GM23248 (cell line): ENCODE measurements around the gene CREB5. TPM values are rescaled to one million over a fixed set of nuclear protein-coding genes. Genes with fewer than 3 reads are reported as not detected.
A peak's percentile ranks its signal among the peaks of the same experiment; 100 is the strongest.

ENCODE experiments used
- DNase-seq: peaks from one replicate; pipeline ENCODE4 v3.0.0-alpha.2; 2015
- H2AFZ ChIP-seq: fragments of 200-600 bp; sonication (generic); 2 replicates; pipeline ENCODE4 v1.6.1; 2016; ENCODE audit warnings: antibody characterized with exemption
- H3F3A ChIP-seq: fragments of 200-600 bp; sonication (generic); 2 replicates; pipeline ENCODE4 v1.6.1; 2016; ENCODE audit warnings: mild to moderate bottlenecking, antibody characterized with exemption, mixed run types; ENCODE audit not compliant: insufficient read depth
- H3K27ac ChIP-seq: fragments of 200-600 bp; sonication (generic); 2 replicates; pipeline ENCODE4 v1.5.1; 2016; ENCODE audit warnings: mild to moderate bottlenecking
- H3K27me3 ChIP-seq: fragments of 200-600 bp; sonication (generic); replicated peaks from 2 replicates; pipeline ENCODE4 v1.6.1; 2016; ENCODE audit warnings: mild to moderate bottlenecking; ENCODE audit not compliant: insufficient read depth
- H3K36me3 ChIP-seq: fragments of 200-600 bp; sonication (generic); 2 replicates; pipeline ENCODE4 v1.6.1; 2016; ENCODE audit warnings: low read depth, mild to moderate bottlenecking
- H3K4me1 ChIP-seq: fragments of 200-600 bp; sonication (generic); 2 replicates; pipeline ENCODE4 v1.6.1; 2016; ENCODE audit warnings: mild to moderate bottlenecking; ENCODE audit not compliant: insufficient read depth
- H3K4me2 ChIP-seq: fragments of 200-600 bp; sonication (generic); one replicate; pipeline ENCODE4 v1.6.1; 2016; ENCODE audit warnings: mild to moderate bottlenecking; ENCODE audit not compliant: unreplicated experiment
- H3K4me3 ChIP-seq: fragments of 200-600 bp; sonication (generic); 2 replicates; pipeline ENCODE4 v1.5.1; 2016; ENCODE audit warnings: mild to moderate bottlenecking
- H3K79me2 ChIP-seq: fragments of 200-600 bp; sonication (generic); 2 replicates; pipeline ENCODE4 v1.6.1; 2016; ENCODE audit warnings: mild to moderate bottlenecking; ENCODE audit not compliant: insufficient read depth
- H3K9ac ChIP-seq: fragments of 200-600 bp; sonication (generic); 2 replicates; pipeline ENCODE4 v1.6.1; 2016; ENCODE audit warnings: mild to moderate bottlenecking
- H3K9me2 ChIP-seq: fragments of 200-600 bp; sonication (generic); 2 replicates; pipeline ENCODE4 v1.6.1; 2016; ENCODE audit warnings: mixed run types, mild to moderate bottlenecking, moderate library complexity; ENCODE audit not compliant: insufficient read depth
- H3K9me3 ChIP-seq: fragments of 200-600 bp; sonication (generic); one replicate; pipeline ENCODE4 v1.6.1; 2017; ENCODE audit warnings: low read depth
- H4K20me1 ChIP-seq: fragments of 200-600 bp; sonication (generic); 2 replicates; pipeline ENCODE4 v1.6.0; 2016; ENCODE audit not compliant: insufficient read depth
- EZH2 ChIP-seq: fragments of 200-600 bp; sonication (generic); IDR thresholded peaks from 2 replicates; pipeline ENCODE4 v1.6.1; 2018; ENCODE audit warnings: antibody characterized with exemption, mild to moderate bottlenecking; ENCODE audit not compliant: insufficient read depth, poor library complexity, severe bottlenecking
- EZH2phosphoT487 ChIP-seq: fragments of 200-600 bp; sonication (generic); IDR thresholded peaks from 2 replicates; pipeline ENCODE4 v1.6.1; 2018; ENCODE audit warnings: antibody characterized with exemption, moderate library complexity, mild to moderate bottlenecking, low read depth; ENCODE audit not compliant: insufficient read depth
- WGBS, 2 experiments: methylation state at CpG; one replicate each; pipeline ENCODE4 v1.1.6; 2015 to 2017; ENCODE audit warnings: low lambda C conversion rate in 2 of 2, low coverage in 1 of 2; ENCODE audit errors: missing lambda C conversion rate in 2 of 2; 5-methylcytosine and 5-hydroxymethylcytosine counted together
- in situ Hi-C: fragments of 300-500 bp; cut with MboI; formaldehyde crosslinking; loops from 2 replicates; pipeline ENCODE4 v1.15.0; 2020
- polyA plus RNA-seq: library from polyadenylated mRNA; unstranded; fragments of >200 nt; fragmentation: Nextera tagmentation; extraction: Ambion mirVana; gene quantifications from 2 replicates; pipeline ENCODE4 v1.2.1, GENCODE V29; 2016
- total RNA-seq: library from RNA; depleted of rRNA; stranded (reverse); fragments of >200 nt; shearing (Covaris generic); gene quantifications from 2 replicates; pipeline ENCODE4 v1.2.3, GENCODE V29; 2014

CREB5 gene
- total and polyA plus RNA-seq, 2 experiments from 2014 or later = 13.6 to 19.2 TPM

GRCh38 chr7:28573651-28574301 is 161.5 kb downstream of the CREB5 start:
- H3K4me1 ChIP-seq = peaks cover 46% of the 10 kb centered on the region
- H3K27ac ChIP-seq = peak overlapping the region; percentile 53
- H4K20me1 ChIP-seq = no peaks in the 10 kb centered on the region
- no peaks in the 10 kb centered on the region for H3K79me2 ChIP-seq
- no peaks in the 10 kb centered on the region for H3K36me3 ChIP-seq
- no peak overlapping the region for H2AFZ ChIP-seq
- H3K9ac ChIP-seq = no peak overlapping the region
- in situ Hi-C loops = no loop called here
- H3K27me3 ChIP-seq = no peaks in the 10 kb centered on the region
- H3F3A ChIP-seq = peaks cover 16% of the 10 kb centered on the region
- TF ChIP-seq EZH2phosphoT487 (no peak), EZH2 (no peak)
- no peak overlapping the region for H3K4me2 ChIP-seq
- no peaks in the 10 kb centered on the region for H3K9me3 ChIP-seq
- peak; percentile 71 for DNase-seq
- H3K4me3 ChIP-seq = no peak overlapping the region
- H3K9me2 ChIP-seq = 0 out of 2 replicates have a peak, but pooled peaks cover 3% of the 10 kb centered on the region
- 64% methylated on average over 6 of the region's 6 CpGs for WGBS, 2 experiments

- Histone ChIP-seq H3K4me2 (no peak overlapping the region), H3K9ac (no peak overlapping the region), H3K9me2 (peaks cover 1% of the 10 kb centered on the region; the same call in 1 of the 2 replicates), H3K79me2 (no peaks in the 10 kb centered on the region), H3F3A (peaks cover 16% of the 10 kb centered on the region), H2AFZ (no peak overlapping the region), H3K9me3 (no peaks in the 10 kb centered on the region), H4K20me1 (no peaks in the 10 kb centered on the region), H3K36me3 (no peaks in the 10 kb centered on the region), H3K4me1 (peaks cover 45% of the 10 kb centered on the region), H3K4me3 (no peak overlapping the region), H3K27me3 (no peaks in the 10 kb centered on the region), H3K27ac (no peak overlapping the region)
- in situ Hi-C loops = no loop called here
- WGBS, 2 experiments = 61 to 64% methylated on average over 5 of the region's 5 CpGs
- peak; percentile 51 for DNase-seq
- TF ChIP-seq EZH2phosphoT487 (no peak), EZH2 (no peak)
These were observed 162.9 kb downstream of the CREB5 start for GRCh38 chr7:28575241-28575643.

- no peak for TF ChIP-seq EZH2phosphoT487
- TF ChIP-seq EZH2 = no peak
- Histone ChIP-seq H3F3A (peaks cover 16% of the 10 kb centered on the region), H2AFZ (no peak overlapping the region), H3K79me2 (no peaks in the 10 kb centered on the region), H3K9me2 (no peaks in the 10 kb centered on the region; the same call in 1 of the 2 replicates), H3K4me2 (no peak overlapping the region), H3K9me3 (no peaks in the 10 kb centered on the region), H3K36me3 (no peaks in the 10 kb centered on the region), H4K20me1 (no peaks in the 10 kb centered on the region), H3K27ac (no peak overlapping the region), H3K4me3 (no peak overlapping the region), H3K9ac (no peak overlapping the region), H3K4me1 (peaks cover 31% of the 10 kb centered on the region), H3K27me3 (no peaks in the 10 kb centered on the region)
- DNase-seq = no peak
- in situ Hi-C loops = no loop called here
These were observed 164.3 kb downstream of the CREB5 start for GRCh38 chr7:28576656-28577055.

GRCh38 chr7:28579571-28579970 is 167.3 kb downstream of the CREB5 start:
- TF ChIP-seq EZH2 (no peak), EZH2phosphoT487 (no peak)
- Histone ChIP-seq H3K79me2 (no peaks in the 10 kb centered on the region), H3K27ac (no peak overlapping the region), H3K4me2 (no peak overlapping the region), H2AFZ (no peak overlapping the region), H3F3A (peaks cover 2% of the 10 kb centered on the region; the same call in 1 of the 2 replicates), H3K9me3 (no peaks in the 10 kb centered on the region), H3K4me1 (peaks cover 10% of the 10 kb centered on the region; the same call in 1 of the 2 replicates), H3K4me3 (no peak overlapping the region), H3K9me2 (no peaks in the 10 kb centered on the region; the same call in 1 of the 2 replicates), H3K27me3 (no peaks in the 10 kb centered on the region), H3K36me3 (no peaks in the 10 kb centered on the region), H3K9ac (no peak overlapping the region), H4K20me1 (no peaks in the 10 kb centered on the region)
- no peak for DNase-seq
- WGBS, 2 experiments = 87 to 91% methylated on average over 3 of the region's 3 CpGs
- in situ Hi-C loops = no loop called here
